Peyer's patch (tissue), 4 donors: Measurements from ENCODE around the gene PAGR1.

Experiments
- POLR2A ChIP-seq, 2 donors: fragments of 450-650 bp; IDR thresholded peaks; one replicate each; pipeline ENCODE4 v1.5.1; 2017; ENCODE audit warnings: antibody characterized with exemption in 2 of 2, mild to moderate bottlenecking in 2 of 2, moderate library complexity in 2 of 2
- TF ChIP-seq, protein P1 (sequence below), 6 experiments: fragments of 450-650 bp in 4 of 6; fragments of 200-600 bp in 2 of 6; sonication (generic) in 1 of 6; IDR thresholded peaks; one replicate each; pipeline ENCODE4 v1.5.1; 2017 to 2019; ENCODE audit warnings: antibody characterized with exemption in 6 of 6, mild to moderate bottlenecking in 3 of 6, moderate library complexity in 1 of 6

DNA sequence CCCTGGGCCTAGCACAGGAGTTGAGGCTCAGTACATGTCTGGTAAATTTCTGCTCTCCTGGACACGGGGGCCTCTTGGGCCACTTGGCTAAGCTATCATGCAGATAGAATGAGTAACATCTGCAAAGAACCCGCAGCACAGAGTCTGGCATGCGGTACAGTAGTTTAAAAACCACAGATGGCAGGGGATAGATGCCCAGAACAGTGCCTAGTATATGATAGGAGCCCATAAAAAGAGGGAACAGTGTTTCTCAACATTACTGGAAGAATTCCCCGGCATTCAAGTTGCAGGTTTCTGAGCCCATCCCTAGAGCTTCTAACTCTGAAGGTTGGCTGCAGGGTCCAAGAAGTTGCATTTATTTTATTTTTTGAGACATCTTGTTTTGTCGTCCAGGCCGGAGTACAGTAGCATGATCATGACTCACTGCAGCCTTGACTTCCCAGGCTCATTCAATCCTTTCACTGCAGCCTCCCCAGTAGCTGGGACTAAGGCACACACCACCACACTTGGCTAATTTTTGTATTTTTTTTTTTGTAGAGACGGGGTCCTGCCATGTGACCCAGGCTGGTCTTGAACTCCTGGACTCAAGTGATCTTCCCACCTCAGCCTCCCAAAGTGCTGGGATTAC, 41.3 kb downstream of the PAGR1 start:
- TF ChIP-seq, protein P1, sequence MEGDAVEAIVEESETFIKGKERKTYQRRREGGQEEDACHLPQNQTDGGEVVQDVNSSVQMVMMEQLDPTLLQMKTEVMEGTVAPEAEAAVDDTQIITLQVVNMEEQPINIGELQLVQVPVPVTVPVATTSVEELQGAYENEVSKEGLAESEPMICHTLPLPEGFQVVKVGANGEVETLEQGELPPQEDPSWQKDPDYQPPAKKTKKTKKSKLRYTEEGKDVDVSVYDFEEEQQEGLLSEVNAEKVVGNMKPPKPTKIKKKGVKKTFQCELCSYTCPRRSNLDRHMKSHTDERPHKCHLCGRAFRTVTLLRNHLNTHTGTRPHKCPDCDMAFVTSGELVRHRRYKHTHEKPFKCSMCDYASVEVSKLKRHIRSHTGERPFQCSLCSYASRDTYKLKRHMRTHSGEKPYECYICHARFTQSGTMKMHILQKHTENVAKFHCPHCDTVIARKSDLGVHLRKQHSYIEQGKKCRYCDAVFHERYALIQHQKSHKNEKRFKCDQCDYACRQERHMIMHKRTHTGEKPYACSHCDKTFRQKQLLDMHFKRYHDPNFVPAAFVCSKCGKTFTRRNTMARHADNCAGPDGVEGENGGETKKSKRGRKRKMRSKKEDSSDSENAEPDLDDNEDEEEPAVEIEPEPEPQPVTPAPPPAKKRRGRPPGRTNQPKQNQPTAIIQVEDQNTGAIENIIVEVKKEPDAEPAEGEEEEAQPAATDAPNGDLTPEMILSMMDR (IDR thresholded peaks at IDR 0.05), result no peak
- TF ChIP-seq POLR2A (IDR thresholded peaks at IDR 0.05), result no peak
